Measurements from ENCODE around the gene EIF4G1.

DNA sequence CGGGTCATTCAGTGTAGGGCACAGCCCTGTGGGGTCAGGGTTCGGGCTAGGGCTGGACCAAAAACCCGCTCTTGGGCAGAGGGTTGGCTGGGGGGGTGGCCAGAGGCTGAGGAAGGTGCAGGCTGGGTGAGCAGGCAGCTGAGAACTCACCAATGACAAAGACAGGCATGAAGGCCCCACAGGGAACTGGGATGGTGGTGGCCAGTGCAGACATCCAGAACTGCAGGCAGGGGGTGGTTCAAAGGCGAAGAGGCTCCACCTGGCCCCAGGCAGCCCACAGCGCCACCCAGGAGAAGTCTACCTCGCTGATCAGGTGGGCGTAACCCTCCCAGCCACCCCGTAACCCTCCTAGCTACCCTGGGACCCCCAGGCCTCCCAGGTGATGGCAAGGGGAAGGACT lies 40.3 kb downstream of the EIF4G1 start:
- TF ChIP-seq, protein P1, sequence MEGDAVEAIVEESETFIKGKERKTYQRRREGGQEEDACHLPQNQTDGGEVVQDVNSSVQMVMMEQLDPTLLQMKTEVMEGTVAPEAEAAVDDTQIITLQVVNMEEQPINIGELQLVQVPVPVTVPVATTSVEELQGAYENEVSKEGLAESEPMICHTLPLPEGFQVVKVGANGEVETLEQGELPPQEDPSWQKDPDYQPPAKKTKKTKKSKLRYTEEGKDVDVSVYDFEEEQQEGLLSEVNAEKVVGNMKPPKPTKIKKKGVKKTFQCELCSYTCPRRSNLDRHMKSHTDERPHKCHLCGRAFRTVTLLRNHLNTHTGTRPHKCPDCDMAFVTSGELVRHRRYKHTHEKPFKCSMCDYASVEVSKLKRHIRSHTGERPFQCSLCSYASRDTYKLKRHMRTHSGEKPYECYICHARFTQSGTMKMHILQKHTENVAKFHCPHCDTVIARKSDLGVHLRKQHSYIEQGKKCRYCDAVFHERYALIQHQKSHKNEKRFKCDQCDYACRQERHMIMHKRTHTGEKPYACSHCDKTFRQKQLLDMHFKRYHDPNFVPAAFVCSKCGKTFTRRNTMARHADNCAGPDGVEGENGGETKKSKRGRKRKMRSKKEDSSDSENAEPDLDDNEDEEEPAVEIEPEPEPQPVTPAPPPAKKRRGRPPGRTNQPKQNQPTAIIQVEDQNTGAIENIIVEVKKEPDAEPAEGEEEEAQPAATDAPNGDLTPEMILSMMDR (IDR thresholded peaks at IDR 0.05 in 4 of 5, conservative IDR thresholded peaks at IDR 0.05 in 1 of 5) = no peak
- no peak for TF ChIP-seq POLR2A (IDR thresholded peaks at IDR 0.05)

Measured in gastrocnemius medialis (tissue), 4 donors.